D721Med (cell line): ENCODE data around the gene CHST11.
"Not testable (repeated sequence)": the region's sequence is repeated elsewhere in the genome, so short reads cannot be mapped to it uniquely, and the experiment has no call there.

ENCODE experiments used
- DNase-seq: peaks from one replicate; pipeline ENCODE4 v3.0.0; 2011; ENCODE audit warnings: low spot score; ENCODE audit not compliant: insufficient read length
- FAIRE-seq: peaks from 2 replicates; lab custom pipeline; 2011; peaks lifted over from hg19 to GRCh38; lab: Jason Lieb, UNC
- CTCF ChIP-seq: IDR thresholded peaks from 2 replicates; pipeline ENCODE4 v1.5.1; 2012; ENCODE audit warnings: mild to moderate bottlenecking, control low read depth; ENCODE audit not compliant: insufficient read depth; ENCODE audit errors: missing control alignments

Gene CHST11

GRCh38 chr12:104743202-104743580, 286.4 kb downstream of the CHST11 start:
- FAIRE-seq: no peak
- TF ChIP-seq CTCF: no peak

GRCh38 chr12:104743753-104744548, 287.2 kb downstream of the CHST11 start:
- DNase-seq, FAIRE-seq: not testable (repeated sequence)

More at GRCh38 chr12:104743202-104743580, 286.4 kb downstream of the CHST11 start:
- DNase-seq: no peak

GRCh38 chr12:104746467-104747088, 289.8 kb downstream of the CHST11 start:
- DNase-seq (no peak), FAIRE-seq (no peak)
- no peak for TF ChIP-seq CTCF

GRCh38 chr12:104747330-104747729, 290.6 kb downstream of the CHST11 start:
- DNase-seq: no peak
- no peak for FAIRE-seq
- TF ChIP-seq CTCF: no peak

GRCh38 chr12:104747955-104748354, 291.2 kb downstream of the CHST11 start:
- DNase-seq (no peak), FAIRE-seq (no peak)
- TF ChIP-seq CTCF: no peak

GRCh38 chr12:104748356-104748755, 291.6 kb downstream of the CHST11 start:
- TF ChIP-seq CTCF: no peak
- DNase-seq (no peak), FAIRE-seq (no peak)

GRCh38 chr12:104748790-104749189, 292.0 kb downstream of the CHST11 start:
- FAIRE-seq (no peak), DNase-seq (no peak)
- no peak for TF ChIP-seq CTCF
